Posterior cingulate gyrus (tissue), 11 donors: Measurements from ENCODE around the gene PITPNC1.
A peak's percentile ranks its signal among the peaks of the same experiment; 100 is the strongest.
"Not testable (repeated sequence)": the region's sequence is repeated elsewhere in the genome, so short reads cannot be mapped to it uniquely, and the experiment has no call there.

Experiments used
- DNase-seq, 10 donors: peaks; one replicate each; pipeline versions ENCODE4 v3.0.0 to v3.0.0-alpha.2; 2020 to 2021; ENCODE audit warnings: mixed read lengths in 3 of 10
- intact Hi-C: fragments of 100-400 bp; cut with DNase I; formaldehyde crosslinking; loops from one replicate; pipeline ENCODE4 v1.15.1; 2023

PITPNC1 gene

GRCh38 chr17:67689534-67690177 lies 312.6 kb downstream of the PITPNC1 start:
- peak in 2 of 10 donors; percentile 17 to 31 for DNase-seq
- intact Hi-C loops: loop anchor here (1.0 kb wide), 1 partner anchor 311 kb away; no protein-coding TSS in a partner anchor

DNA sequence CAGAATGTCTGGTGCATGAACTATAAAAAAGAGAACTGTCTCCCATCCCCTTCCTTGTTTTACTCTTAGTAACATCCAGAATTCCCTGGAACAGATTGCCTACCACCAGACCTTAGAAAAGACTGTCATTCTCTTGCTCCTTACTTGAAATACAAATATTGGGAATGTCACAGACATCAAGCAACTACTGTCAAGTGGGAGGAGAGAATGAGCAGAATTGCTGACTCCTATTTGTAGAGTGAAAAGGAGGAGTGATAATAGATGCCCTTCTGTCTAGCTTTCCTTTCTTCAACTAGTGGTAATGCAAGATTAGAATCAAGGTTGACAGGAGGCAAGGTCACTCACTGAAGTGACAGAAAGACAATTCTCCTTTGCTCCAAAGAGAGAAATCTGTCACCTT lies 316.7 kb downstream of the PITPNC1 start:
- intact Hi-C loops: no loop called here
- no peak for DNase-seq

- DNase-seq: no peak
- intact Hi-C loops: no loop called here
Measured at GRCh38 chr17:67696347-67696746, 319.3 kb downstream of the PITPNC1 start.

GRCh38 chr17:67696853-67697498 lies 319.9 kb downstream of the PITPNC1 start:
- intact Hi-C loops: no loop called here

DNA sequence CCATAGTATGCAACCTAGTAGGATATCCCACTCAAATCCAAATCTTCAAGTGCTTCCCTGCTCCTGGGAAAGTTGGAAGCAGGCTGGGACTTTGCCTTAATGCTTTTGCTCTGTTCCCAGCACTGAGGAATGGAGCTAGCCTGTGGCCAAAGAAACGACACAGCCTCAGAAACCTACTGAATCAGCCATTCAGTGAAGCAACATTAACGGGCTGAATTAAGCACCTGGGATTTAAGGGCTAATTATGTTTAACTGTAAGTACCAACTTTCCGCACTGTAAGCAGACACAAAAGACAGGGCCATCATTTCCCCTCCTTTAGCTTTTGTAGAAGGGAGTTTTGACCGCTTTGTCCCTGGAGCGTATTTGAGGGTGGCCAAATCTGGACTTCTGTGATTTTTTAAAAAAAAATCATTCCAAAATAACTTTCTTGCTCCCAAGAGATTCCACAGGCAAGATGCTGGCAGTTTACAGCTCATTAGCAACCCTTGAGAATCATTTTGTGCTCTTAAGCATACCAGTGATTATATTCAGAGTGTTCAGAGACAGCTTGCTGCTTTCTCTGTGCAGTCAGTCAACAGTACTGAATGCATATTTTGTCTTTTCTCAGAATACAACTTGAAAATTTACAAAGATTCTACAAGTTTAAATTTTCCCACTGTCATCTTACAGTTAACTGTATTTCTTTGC lies 323.1 kb downstream of the PITPNC1 start:
- intact Hi-C loops: no loop called here
- no peak for DNase-seq

More at GRCh38 chr17:67696853-67697498, 319.9 kb downstream of the PITPNC1 start:
- no peak for DNase-seq

DNA sequence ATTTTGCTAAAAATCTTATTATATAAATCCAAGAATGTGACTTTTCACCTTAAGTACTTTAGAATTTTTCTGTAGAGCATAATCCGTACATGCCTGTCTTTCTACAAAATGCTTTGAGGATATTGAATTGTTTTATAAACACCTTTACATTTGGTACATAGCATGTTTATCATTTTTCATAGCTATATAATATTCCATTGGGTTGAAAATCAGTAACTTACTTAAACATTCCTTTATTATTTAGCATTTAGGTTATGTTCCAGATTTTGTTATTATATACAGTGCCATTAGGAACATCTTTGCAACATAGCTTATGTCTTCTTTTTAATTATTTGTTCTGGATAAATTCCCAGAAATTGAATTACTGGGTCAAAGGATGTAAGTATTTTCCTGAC lies 323.6 kb downstream of the PITPNC1 start:
- intact Hi-C loops: no loop called here
- no peak for DNase-seq

DNA sequence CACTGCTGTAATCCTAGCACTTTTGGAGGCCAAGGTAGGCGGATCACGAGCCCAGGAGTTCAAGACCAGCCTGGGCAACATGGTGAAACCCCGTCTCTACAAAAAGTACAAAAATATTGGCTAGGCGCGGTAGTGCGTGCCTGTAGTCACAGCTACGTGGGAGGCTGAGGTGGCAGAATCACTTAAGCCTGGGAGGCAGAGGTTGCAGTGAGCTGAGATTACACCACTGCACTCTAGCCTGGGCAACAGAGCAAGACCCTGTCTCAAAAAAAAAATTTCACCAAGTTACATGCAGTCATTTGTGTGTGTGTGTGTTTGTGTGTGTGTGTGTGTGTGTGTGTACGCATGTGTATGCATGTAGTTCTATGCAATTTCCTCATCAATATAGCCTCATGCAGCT lies 325.8 kb downstream of the PITPNC1 start:
- intact Hi-C loops, DNase-seq: not testable (repeated sequence)

DNA sequence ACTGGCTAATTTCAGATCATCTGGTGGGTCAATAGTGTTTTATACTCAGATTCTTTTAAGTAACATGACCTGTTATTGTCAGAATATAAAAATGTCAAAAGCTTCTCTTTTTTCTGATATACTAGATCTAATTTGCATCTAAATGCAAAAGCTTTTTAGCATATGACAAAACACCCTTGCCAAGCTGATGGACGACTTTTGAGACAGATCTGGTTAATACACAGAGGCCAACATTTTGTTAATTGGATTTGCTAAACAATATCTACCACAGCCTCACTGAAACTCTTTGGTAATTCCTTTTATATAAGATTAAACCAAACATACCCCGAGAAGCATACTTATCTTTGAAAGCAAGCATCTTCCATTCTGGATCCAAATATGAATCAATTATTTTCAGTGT lies 330.4 kb downstream of the PITPNC1 start:
- no peak for DNase-seq
- intact Hi-C loops: no loop called here

- intact Hi-C loops: no loop called here
- DNase-seq: no peak
Measured at GRCh38 chr17:67708378-67708777, 331.3 kb downstream of the PITPNC1 start.

DNA sequence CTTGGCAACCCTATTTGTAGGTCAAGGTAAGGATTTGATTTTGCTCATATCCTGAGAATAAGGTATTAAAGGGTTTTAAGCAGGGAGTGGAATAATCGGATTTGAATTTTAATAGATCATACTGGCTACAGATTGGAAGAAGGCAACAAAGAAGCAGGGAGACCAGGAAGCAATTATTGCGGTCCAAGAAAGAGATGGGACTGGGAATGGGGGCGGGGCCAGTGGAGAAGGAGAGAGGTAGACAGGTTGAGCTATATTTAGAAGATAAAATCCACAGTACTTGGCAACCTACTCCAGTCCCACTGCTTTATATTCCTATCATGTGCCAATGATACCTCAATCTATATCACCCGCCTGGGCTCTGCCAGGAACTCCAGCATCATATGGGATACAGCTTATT lies 334.8 kb downstream of the PITPNC1 start:
- DNase-seq: no peak
- intact Hi-C loops: no loop called here

GRCh38 chr17:67712375-67712774 lies 335.3 kb downstream of the PITPNC1 start:
- DNase-seq: no peak
- intact Hi-C loops: no loop called here

DNA sequence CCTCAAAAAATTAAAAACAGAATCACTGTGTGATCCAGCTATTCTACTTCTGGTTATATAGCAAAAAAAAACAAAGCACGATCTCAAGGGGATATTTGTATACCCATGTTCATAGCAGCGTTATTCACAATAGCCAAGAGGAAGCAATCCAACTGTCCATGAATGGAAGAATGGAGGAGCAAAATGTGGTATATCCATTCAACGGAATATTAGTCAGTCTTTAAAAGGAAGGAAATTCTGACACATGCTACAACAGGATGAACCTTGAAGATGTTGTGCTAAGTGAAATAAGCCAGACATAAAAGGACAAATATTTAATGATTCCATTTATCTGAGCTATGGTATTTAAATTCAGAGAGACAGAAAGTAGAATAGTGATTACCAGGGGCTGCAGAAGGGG lies 336.1 kb downstream of the PITPNC1 start:
- DNase-seq: no peak
- intact Hi-C loops: no loop called here

DNA sequence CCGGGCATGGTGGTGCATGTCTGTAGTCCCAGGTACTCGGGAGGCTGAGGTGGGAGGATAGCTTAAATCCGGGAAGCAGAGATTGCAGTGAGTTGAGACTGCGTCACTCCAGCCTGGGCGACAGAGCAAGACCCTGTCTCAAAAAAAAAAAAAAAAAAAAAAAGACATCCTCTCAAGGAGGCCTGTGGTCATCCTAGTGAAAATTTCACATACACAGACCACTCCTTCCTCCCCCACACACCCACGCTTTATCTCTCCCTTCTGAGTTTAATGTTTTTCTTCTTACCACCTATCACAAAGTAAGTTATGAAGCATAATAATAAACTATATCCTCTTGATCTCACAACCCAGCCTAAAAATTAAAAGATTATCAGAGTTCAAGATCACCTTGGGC lies 339.3 kb downstream of the PITPNC1 start:
- intact Hi-C loops: loop anchor here (5.0 kb wide), 1 partner anchor 276 kb away; no protein-coding TSS in a partner anchor
- DNase-seq: no peak

- no peak for DNase-seq
- intact Hi-C loops: loop anchor here (5.0 kb wide), 1 partner anchor 275 kb away; no protein-coding TSS in a partner anchor
Measured at GRCh38 chr17:67717192-67717623, 340.1 kb downstream of the PITPNC1 start.

GRCh38 chr17:67717624-67718324 lies 340.7 kb downstream of the PITPNC1 start, which contains the start of gene NOL11:
NOL11 (plus strand) TSS chr17:67717936; CDS start chr17:67717948, 12 bp downstream.
- peak; percentile 100 for DNase-seq
- intact Hi-C loops: loop anchor here (5.0 kb wide), 1 partner anchor 275 kb away; no protein-coding TSS in a partner anchor

GRCh38 chr17:67718325-67718941 lies 341.4 kb downstream of the PITPNC1 start:
- no peak for DNase-seq
- intact Hi-C loops: loop anchor here (5.0 kb wide), 1 partner anchor 274 kb away; no protein-coding TSS in a partner anchor

DNA sequence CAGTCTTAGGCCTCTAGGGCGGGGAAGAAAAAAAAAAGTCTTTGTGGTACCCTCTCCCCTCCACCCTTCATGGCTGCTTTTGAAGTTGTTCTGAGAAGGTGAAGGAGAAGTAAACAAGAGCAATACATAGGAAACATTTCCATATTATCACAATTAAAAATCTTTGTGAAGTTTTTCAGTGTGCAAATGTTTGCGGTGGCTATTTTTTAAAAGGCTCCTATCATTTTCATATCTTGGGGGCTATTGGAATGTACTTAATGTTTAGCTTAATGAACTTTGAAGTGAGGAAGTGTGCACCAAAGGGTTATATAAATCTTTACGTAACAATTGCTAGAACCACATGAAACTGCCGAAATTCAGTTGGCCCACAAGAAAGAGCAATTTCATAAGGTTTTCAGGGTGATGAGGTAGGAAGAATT lies 348.3 kb downstream of the PITPNC1 start:
- intact Hi-C loops: no loop called here
- DNase-seq: no peak

DNA sequence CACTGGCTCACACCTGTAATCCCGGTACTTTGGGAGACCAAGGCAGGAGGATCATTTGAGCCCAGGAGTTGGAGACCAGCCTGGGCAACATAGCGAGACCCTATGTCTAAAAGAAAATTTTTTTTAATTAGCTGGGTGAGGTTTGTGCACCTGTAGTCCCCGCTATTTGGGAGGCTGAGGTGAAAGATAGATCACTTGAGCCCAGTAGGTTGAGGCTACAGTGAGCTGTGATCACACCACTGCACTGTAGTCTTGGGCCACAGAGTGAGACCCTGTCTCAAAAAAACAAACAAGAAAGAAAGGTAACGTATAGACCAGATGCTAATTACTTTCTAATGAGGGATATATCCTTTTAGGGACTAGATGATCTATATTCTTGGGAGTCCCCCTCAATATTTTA lies 348.7 kb downstream of the PITPNC1 start:
- DNase-seq: no peak
- intact Hi-C loops: no loop called here

DNA sequence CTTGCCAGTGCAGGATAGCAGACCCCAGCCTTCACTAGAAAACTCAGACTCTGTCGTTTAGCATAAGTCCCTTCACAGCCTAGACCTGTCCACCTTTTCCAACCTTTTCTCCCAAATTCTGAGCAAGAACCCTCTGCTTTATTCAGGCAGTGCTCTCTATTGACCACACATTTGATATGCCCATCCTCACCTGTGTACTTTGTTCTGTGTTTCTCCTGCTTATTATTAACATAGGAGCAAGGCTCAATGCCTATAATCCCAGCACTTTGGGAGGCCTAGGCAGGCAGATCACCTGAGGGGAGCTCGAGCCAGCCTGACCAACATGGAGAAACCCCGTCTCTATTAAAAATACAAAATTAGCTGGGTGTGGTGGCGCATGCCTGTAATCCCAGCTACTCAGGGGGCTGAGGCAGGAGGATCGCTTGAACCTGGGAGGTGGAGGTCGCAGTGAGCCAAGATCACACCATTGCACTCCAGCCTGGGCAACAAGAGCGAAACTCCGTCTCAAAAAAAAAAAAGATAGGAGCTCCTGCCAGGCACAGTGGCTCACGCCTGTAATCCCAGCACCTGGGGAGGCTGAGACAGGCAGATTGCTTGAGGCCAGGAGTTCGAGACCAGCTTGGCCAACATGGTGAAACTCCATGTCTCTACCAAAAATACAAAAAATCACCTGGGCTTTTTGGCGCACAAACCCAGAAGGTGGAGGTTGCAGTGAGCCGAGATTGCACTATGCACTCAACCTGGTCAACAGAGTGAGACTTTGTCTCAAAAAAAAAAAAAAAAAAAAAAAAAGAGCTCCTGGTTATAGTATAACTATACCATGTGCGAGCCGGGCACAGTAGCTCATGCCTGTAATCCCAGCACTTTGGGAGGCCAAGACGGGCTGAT lies 350.3 kb downstream of the PITPNC1 start:
- DNase-seq, intact Hi-C loops: not testable (repeated sequence)
